Measurements from ENCODE around the gene C1QTNF8.

Gene C1QTNF8

DNA sequence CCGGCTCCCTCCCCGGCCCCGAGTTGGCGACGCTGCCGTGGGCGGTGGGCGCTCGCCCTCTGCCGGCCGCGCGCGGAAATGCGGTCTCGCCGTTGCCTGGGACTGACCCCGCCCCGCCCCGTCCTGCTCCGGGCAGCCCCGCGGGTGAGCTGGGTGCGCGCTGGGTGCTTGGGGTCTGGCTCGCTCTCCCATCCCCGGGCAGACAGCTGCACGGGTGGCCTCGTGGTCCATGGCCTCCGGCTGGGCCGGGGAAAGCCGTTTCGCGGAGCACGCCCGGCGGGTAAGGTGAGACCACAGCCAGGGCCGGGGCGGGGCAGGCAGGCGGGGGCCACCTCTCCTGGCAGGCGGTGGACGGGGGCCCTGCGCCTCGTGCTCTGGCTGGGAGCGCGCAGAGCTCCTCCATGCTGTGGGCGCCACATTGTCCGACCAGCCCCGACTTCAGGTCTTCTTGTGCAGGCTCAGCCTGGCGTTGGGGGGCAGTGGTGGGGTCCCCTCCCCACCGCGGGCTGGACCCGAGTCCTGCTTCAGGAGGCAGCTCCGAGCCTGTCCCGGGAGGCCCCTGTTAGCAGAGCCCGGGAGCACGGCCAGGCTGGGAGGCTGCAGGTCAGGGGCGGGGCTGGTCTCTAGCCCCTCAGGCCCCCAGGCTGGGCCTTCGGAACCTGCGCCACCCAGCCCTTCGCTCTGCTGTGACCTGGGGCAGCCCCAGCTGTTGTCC is 7.0 kb upstream of the C1QTNF8 start (continued):
- TF ChIP-seq, protein P1, sequence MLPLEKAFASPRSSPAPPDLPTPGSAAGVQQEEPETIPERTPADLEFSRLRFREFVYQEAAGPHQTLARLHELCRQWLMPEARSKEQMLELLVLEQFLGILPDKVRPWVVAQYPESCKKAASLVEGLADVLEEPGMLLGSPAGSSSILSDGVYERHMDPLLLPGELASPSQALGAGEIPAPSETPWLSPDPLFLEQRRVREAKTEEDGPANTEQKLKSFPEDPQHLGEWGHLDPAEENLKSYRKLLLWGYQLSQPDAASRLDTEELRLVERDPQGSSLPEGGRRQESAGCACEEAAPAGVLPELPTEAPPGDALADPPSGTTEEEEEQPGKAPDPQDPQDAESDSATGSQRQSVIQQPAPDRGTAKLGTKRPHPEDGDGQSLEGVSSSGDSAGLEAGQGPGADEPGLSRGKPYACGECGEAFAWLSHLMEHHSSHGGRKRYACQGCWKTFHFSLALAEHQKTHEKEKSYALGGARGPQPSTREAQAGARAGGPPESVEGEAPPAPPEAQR (tag by site-specific recombination; IDR thresholded peaks at IDR 0.05), result no peak
- no peak for TF ChIP-seq PRDM1 (tag by site-specific recombination; IDR thresholded peaks at IDR 0.05)
- TF ChIP-seq, protein P2, sequence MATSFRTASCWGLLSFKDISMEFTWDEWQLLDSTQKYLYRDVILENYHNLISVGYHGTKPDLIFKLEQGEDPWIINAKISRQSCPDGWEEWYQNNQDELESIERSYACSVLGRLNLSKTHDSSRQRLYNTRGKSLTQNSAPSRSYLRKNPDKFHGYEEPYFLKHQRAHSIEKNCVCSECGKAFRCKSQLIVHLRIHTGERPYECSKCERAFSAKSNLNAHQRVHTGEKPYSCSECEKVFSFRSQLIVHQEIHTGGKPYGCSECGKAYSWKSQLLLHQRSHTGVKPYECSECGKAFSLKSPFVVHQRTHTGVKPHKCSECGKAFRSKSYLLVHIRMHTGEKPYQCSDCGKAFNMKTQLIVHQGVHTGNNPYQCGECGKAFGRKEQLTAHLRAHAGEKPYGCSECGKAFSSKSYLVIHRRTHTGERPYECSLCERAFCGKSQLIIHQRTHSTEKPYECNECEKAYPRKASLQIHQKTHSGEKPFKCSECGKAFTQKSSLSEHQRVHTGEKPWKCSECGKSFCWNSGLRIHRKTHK (tag by site-specific recombination; IDR thresholded peaks at IDR 0.05), result no peak
- no peak for TF ChIP-seq OVOL3 (tag by site-specific recombination; IDR thresholded peaks at IDR 0.05)
- TF ChIP-seq ZNF510 (tag by site-specific recombination; IDR thresholded peaks at IDR 0.05; ENCODE audit: insufficient replicate concordance), result no peak
- TF ChIP-seq MEIS1 (CRISPR knock-in tag; IDR thresholded peaks at IDR 0.05; ENCODE audit: borderline replicate concordance), result no peak
- TF ChIP-seq WT1 (tag by site-specific recombination; IDR thresholded peaks at IDR 0.05), result no peak
- TF ChIP-seq ZNF132 (tag by site-specific recombination; IDR thresholded peaks at IDR 0.05; ENCODE audit: borderline replicate concordance), result no peak
- TF ChIP-seq ZNF501 (tag by site-specific recombination; IDR thresholded peaks at IDR 0.05), result no peak
- peak; percentile 98 for TF ChIP-seq ZIC2 (tag by site-specific recombination; IDR thresholded peaks at IDR 0.05)
- TF ChIP-seq ZSCAN16 (tag by site-specific recombination; IDR thresholded peaks at IDR 0.05), result no peak
- no peak for TF ChIP-seq ZFP41 (tag by site-specific recombination; IDR thresholded peaks at IDR 0.05; ENCODE audit: borderline replicate concordance)
- no peak for TF ChIP-seq ZNF292 (tag by site-specific recombination; IDR thresholded peaks at IDR 0.05; ENCODE audit: borderline replicate concordance, low read depth)
- no peak for TF ChIP-seq ZNF23 (tag by site-specific recombination; IDR thresholded peaks at IDR 0.05; ENCODE audit: borderline replicate concordance)
- TF ChIP-seq, protein P3, sequence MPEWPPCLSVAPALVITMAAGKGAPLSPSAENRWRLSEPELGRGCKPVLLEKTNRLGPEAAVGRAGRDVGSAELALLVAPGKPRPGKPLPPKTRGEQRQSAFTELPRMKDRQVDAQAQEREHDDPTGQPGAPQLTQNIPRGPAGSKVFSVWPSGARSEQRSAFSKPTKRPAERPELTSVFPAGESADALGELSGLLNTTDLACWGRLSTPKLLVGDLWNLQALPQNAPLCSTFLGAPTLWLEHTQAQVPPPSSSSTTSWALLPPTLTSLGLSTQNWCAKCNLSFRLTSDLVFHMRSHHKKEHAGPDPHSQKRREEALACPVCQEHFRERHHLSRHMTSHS (tag by site-specific recombination; IDR thresholded peaks at IDR 0.05), result no peak
- TF ChIP-seq ZNF37A (tag by site-specific recombination; IDR thresholded peaks at IDR 0.05), result no peak
- no peak for TF ChIP-seq IKZF3 (tag by site-specific recombination; IDR thresholded peaks at IDR 0.05)
- no peak for TF ChIP-seq ZNF623 (tag by site-specific recombination; IDR thresholded peaks at IDR 0.05)
- peak; percentile 13; the same call in 1 of the 2 replicates for TF ChIP-seq SP2 (tag by site-specific recombination; IDR thresholded peaks at IDR 0.05)
- TF ChIP-seq, protein P4, sequence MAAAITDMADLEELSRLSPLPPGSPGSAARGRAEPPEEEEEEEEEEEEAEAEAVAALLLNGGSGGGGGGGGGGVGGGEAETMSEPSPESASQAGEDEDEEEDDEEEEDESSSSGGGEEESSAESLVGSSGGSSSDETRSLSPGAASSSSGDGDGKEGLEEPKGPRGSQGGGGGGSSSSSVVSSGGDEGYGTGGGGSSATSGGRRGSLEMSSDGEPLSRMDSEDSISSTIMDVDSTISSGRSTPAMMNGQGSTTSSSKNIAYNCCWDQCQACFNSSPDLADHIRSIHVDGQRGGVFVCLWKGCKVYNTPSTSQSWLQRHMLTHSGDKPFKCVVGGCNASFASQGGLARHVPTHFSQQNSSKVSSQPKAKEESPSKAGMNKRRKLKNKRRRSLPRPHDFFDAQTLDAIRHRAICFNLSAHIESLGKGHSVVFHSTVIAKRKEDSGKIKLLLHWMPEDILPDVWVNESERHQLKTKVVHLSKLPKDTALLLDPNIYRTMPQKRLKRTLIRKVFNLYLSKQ (tag by site-specific recombination; IDR thresholded peaks at IDR 0.05; ENCODE audit: borderline replicate concordance), result no peak
- TF ChIP-seq YY1 (tag by site-specific recombination; IDR thresholded peaks at IDR 0.05), result no peak; the same call in 1 of the 2 replicates
- no peak for TF ChIP-seq ZNF10 (tag by site-specific recombination; IDR thresholded peaks at IDR 0.05)
- no peak for TF ChIP-seq ZNF48 (tag by site-specific recombination; IDR thresholded peaks at IDR 0.05)
- no peak; the same call in 1 of the 2 replicates for TF ChIP-seq ZNF654 (tag by site-specific recombination; IDR thresholded peaks at IDR 0.05; ENCODE audit: low read depth)
- TF ChIP-seq ZNF324 (tag by site-specific recombination; IDR thresholded peaks at IDR 0.05), result no peak
- no peak for TF ChIP-seq BCL11A (tag by site-specific recombination; IDR thresholded peaks at IDR 0.05; ENCODE audit: low read depth)
- TF ChIP-seq, protein P5, sequence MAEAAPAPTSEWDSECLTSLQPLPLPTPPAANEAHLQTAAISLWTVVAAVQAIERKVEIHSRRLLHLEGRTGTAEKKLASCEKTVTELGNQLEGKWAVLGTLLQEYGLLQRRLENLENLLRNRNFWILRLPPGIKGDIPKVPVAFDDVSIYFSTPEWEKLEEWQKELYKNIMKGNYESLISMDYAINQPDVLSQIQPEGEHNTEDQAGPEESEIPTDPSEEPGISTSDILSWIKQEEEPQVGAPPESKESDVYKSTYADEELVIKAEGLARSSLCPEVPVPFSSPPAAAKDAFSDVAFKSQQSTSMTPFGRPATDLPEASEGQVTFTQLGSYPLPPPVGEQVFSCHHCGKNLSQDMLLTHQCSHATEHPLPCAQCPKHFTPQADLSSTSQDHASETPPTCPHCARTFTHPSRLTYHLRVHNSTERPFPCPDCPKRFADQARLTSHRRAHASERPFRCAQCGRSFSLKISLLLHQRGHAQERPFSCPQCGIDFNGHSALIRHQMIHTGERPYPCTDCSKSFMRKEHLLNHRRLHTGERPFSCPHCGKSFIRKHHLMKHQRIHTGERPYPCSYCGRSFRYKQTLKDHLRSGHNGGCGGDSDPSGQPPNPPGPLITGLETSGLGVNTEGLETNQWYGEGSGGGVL (tag by site-specific recombination; IDR thresholded peaks at IDR 0.05), result 0 out of 2 replicates have a peak, but pooled peaks have one; percentile 21
- TF ChIP-seq, protein P6, sequence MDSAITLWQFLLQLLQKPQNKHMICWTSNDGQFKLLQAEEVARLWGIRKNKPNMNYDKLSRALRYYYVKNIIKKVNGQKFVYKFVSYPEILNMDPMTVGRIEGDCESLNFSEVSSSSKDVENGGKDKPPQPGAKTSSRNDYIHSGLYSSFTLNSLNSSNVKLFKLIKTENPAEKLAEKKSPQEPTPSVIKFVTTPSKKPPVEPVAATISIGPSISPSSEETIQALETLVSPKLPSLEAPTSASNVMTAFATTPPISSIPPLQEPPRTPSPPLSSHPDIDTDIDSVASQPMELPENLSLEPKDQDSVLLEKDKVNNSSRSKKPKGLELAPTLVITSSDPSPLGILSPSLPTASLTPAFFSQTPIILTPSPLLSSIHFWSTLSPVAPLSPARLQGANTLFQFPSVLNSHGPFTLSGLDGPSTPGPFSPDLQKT (IDR thresholded peaks at IDR 0.05; ENCODE audit: borderline replicate concordance, low read depth, low read length), result no peak
- TF ChIP-seq KLF16 (tag by site-specific recombination; IDR thresholded peaks at IDR 0.05), result no peak
- TF ChIP-seq ZNF138 (tag by site-specific recombination; IDR thresholded peaks at IDR 0.05; ENCODE audit: borderline replicate concordance), result no peak
- no peak for TF ChIP-seq ZNF560 (tag by site-specific recombination; IDR thresholded peaks at IDR 0.05; ENCODE audit: borderline replicate concordance)
- TF ChIP-seq SALL2 (tag by site-specific recombination; IDR thresholded peaks at IDR 0.05; ENCODE audit: borderline replicate concordance), result no peak
- no peak for TF ChIP-seq ZNF473 (tag by site-specific recombination; IDR thresholded peaks at IDR 0.05)
